H1 (cell line): Measurements from ENCODE around the gene DKKL1. TPM values are rescaled to one million over a fixed set of nuclear protein-coding genes. Genes with fewer than 3 reads are reported as not detected.

Source experiments
- CTCF ChIA-PET: fragments of 300-600 bp; sonication (Branson Sonifier 250); formaldehyde crosslinking; loops from one replicate; lab custom pipeline; 2021; ENCODE audit not compliant: partially characterized antibody; lab: Charles Lee
- POLR2A ChIA-PET: fragments of 300-600 bp; sonication (Branson Sonifier 250); formaldehyde crosslinking; loops from one replicate; lab custom pipeline; 2021; ENCODE audit warnings: inconsistent platforms; ENCODE audit not compliant: partially characterized antibody; lab: Charles Lee
- DNase-seq, 2 experiments: peaks; one replicate each; pipeline versions ENCODE4 v3.0.0 to v3.0.0-alpha.2; 2010 to 2022; ENCODE audit warnings: low spot score in 2 of 2, low read depth in 1 of 2, mixed read lengths in 1 of 2
- FAIRE-seq: peaks from 2 replicates; lab custom pipeline; 2011; peaks lifted over from hg19 to GRCh38; lab: Jason Lieb, UNC
- H2AFZ ChIP-seq: 2 replicates; pipeline ENCODE4 v1.8.1; 2012; ENCODE audit warnings: low read length, inconsistent platforms
- H2AK5ac ChIP-seq: 2 replicates; pipeline ENCODE4 v1.6.1; 2013; ENCODE audit warnings: low read depth, low read length
- H2BK120ac ChIP-seq: replicated peaks from 2 replicates; pipeline ENCODE3; 2013; ENCODE audit warnings: low read depth, low read length, inconsistent platforms
- H2BK12ac ChIP-seq: 2 replicates; pipeline ENCODE4 v1.6.1; 2013; ENCODE audit warnings: low read depth, low read length
- H2BK15ac ChIP-seq: 2 replicates; pipeline ENCODE4 v1.6.1; 2013; ENCODE audit warnings: low read length
- H2BK20ac ChIP-seq: 2 replicates; pipeline ENCODE4 v1.6.1; 2013; ENCODE audit warnings: low read length
- H2BK5ac ChIP-seq: 2 replicates; pipeline ENCODE4 v1.6.1; 2013; ENCODE audit warnings: low read depth, low read length
- H3K14ac ChIP-seq: 2 replicates; pipeline ENCODE4 v1.6.1; 2013; ENCODE audit warnings: inconsistent platforms; ENCODE audit not compliant: insufficient read length
- H3K18ac ChIP-seq: 2 replicates; pipeline ENCODE4 v1.6.1; 2013; ENCODE audit warnings: low read length; ENCODE audit errors: extremely low read depth
- H3K23ac ChIP-seq: 2 replicates; pipeline ENCODE4 v1.6.1; 2013; ENCODE audit warnings: inconsistent platforms; ENCODE audit not compliant: insufficient read length
- H3K23me2 ChIP-seq: 2 replicates; pipeline ENCODE4 v1.6.1; 2013; ENCODE audit warnings: low read depth, low read length
- H3K27ac ChIP-seq: 2 replicates; pipeline ENCODE4 v1.6.1; 2011; ENCODE audit warnings: low read depth, low read length, inconsistent platforms
- H3K27me3 ChIP-seq, 4 experiments: replicated peaks in 1 of 4; 1 replicate in 1 of 4; 2 replicates in 3 of 4; pipeline versions ENCODE4 v1.6.1 to v1.8.1; 2011 to 2013; ENCODE audit warnings: low read length in 3 of 4, mild to moderate bottlenecking in 3 of 4, inconsistent platforms in 2 of 4, mixed read lengths in 2 of 4, moderate library complexity in 1 of 4; ENCODE audit not compliant: control insufficient read depth in 3 of 4, insufficient read depth in 3 of 4; ENCODE audit errors: extremely low read depth in 1 of 4
- H3K36me3 ChIP-seq, 4 experiments: 2 replicates each; pipeline versions ENCODE4 v1.6.1 to v1.8.1; 2011 to 2013; ENCODE audit warnings: mild to moderate bottlenecking in 4 of 4, low read length in 3 of 4, moderate library complexity in 2 of 4, control low read depth in 1 of 4, inconsistent platforms in 1 of 4; ENCODE audit not compliant: insufficient read depth in 4 of 4, control insufficient read depth in 2 of 4
- H3K4ac ChIP-seq: replicated peaks from 2 replicates; pipeline ENCODE3; 2013; ENCODE audit warnings: low read length, low read depth, mixed read lengths, inconsistent platforms; ENCODE audit not compliant: insufficient read length
- H3K4me1 ChIP-seq, 4 experiments: replicated peaks in 1 of 4; 1 replicate in 1 of 4; 2 replicates in 3 of 4; pipeline versions ENCODE4 v1.6.1 to v1.8.1; 2011 to 2013; ENCODE audit warnings: low read length in 3 of 4, inconsistent platforms in 2 of 4, mixed read lengths in 1 of 4; ENCODE audit not compliant: insufficient read depth in 4 of 4, control insufficient read depth in 3 of 4
- H3K4me2 ChIP-seq, 2 experiments: 2 replicates each; pipeline versions ENCODE4 v1.6.1 to v1.8.1; 2011 to 2013; ENCODE audit warnings: low read depth in 2 of 2, low read length in 2 of 2, control low read depth in 1 of 2, inconsistent platforms in 1 of 2, mild to moderate bottlenecking in 1 of 2; ENCODE audit not compliant: insufficient read depth in 1 of 2
- H3K4me3 ChIP-seq, 4 experiments: fragments of 200-600, 300-600 bp in 1 of 4; sonication (generic), shearing (Covaris generic), sonication (Bioruptor Twin) in 1 of 4; 2 replicates each; pipeline versions ENCODE4 v1.5.1 to v1.8.1; 2011 to 2016; ENCODE audit warnings: low read length in 4 of 4, low read depth in 3 of 4, control low read depth in 2 of 4, inconsistent platforms in 2 of 4, mild to moderate bottlenecking in 2 of 4, mixed read lengths in 1 of 4, moderate library complexity in 1 of 4; ENCODE audit not compliant: insufficient read depth in 2 of 4; ENCODE audit errors: extremely low read depth in 1 of 4
- H3K56ac ChIP-seq: replicated peaks from 2 replicates; pipeline ENCODE3; 2013; ENCODE audit warnings: low read depth, mild to moderate bottlenecking, mixed read lengths, low read length, inconsistent platforms; ENCODE audit not compliant: insufficient read length
- H3K79me1 ChIP-seq: 2 replicates; pipeline ENCODE4 v1.6.1; 2013; ENCODE audit warnings: low read depth, low read length, control low read depth
- H3K79me2 ChIP-seq, 2 experiments: 2 replicates each; pipeline versions ENCODE4 v1.6.1 to v1.8.1; 2012 to 2013; ENCODE audit warnings: low read length in 2 of 2, mild to moderate bottlenecking in 2 of 2, inconsistent platforms in 1 of 2; ENCODE audit not compliant: insufficient read depth in 2 of 2, control insufficient read depth in 1 of 2
- H3K9ac ChIP-seq, 4 experiments: replicated peaks in 1 of 4; 1 replicate in 1 of 4; 2 replicates in 3 of 4; pipeline versions ENCODE4 v1.6.1 to v1.8.1; 2011 to 2013; ENCODE audit warnings: low read depth in 3 of 4, low read length in 3 of 4, control low read depth in 2 of 4, mild to moderate bottlenecking in 2 of 4, moderate library complexity in 2 of 4, inconsistent platforms in 1 of 4; ENCODE audit errors: extremely low read depth in 1 of 4
- H3K9me3 ChIP-seq, 2 experiments: 2 replicates each; pipeline versions ENCODE4 v1.6.1 to v1.8.1; 2012 to 2013; ENCODE audit warnings: mild to moderate bottlenecking in 2 of 2, moderate library complexity in 2 of 2, control low read depth in 1 of 2, inconsistent platforms in 1 of 2, low read depth in 1 of 2, low read length in 1 of 2, mixed read lengths in 1 of 2; ENCODE audit not compliant: insufficient read depth in 2 of 2
- H4K20me1 ChIP-seq, 2 experiments: replicated peaks in 1 of 2; 2 replicates each; pipeline versions ENCODE3 to v1.8.1; 2011 to 2013; ENCODE audit warnings: inconsistent platforms in 2 of 2, low read length in 2 of 2, mild to moderate bottlenecking in 1 of 2; ENCODE audit not compliant: insufficient read depth in 2 of 2, control insufficient read depth in 1 of 2
- H4K5ac ChIP-seq: 2 replicates; pipeline ENCODE4 v1.6.1; 2013; ENCODE audit warnings: low read length, low read depth, mixed read lengths, inconsistent platforms; ENCODE audit not compliant: insufficient read length
- H4K8ac ChIP-seq: 2 replicates; pipeline ENCODE4 v1.8.0; 2013; ENCODE audit warnings: mild to moderate bottlenecking, moderate library complexity, low read length, inconsistent platforms; ENCODE audit not compliant: insufficient read depth; ENCODE audit errors: extremely low read depth
- H4K91ac ChIP-seq: replicated peaks from 2 replicates; pipeline ENCODE3; 2013; ENCODE audit warnings: low read length, mixed read lengths, inconsistent platforms; ENCODE audit not compliant: insufficient read length
- CEBPB ChIP-seq: IDR thresholded peaks from 2 replicates; pipeline ENCODE4 v1.6.1; 2012; ENCODE audit warnings: low read depth, low read length
- CHD2 ChIP-seq: IDR thresholded peaks from 2 replicates; pipeline ENCODE4 v1.6.1; 2012; ENCODE audit warnings: low read length, improper control_type of control experiment
- CREB1 ChIP-seq: IDR thresholded peaks from 2 replicates; pipeline ENCODE4 v1.6.1; 2012; ENCODE audit warnings: inconsistent platforms
- KDM4A ChIP-seq: IDR thresholded peaks from one replicate; pipeline ENCODE4 v1.7.1; 2012; ENCODE audit warnings: low read depth, mild to moderate bottlenecking, moderate library complexity, low read length, inconsistent platforms; ENCODE audit not compliant: severe bottlenecking
- TAF7 ChIP-seq: optimal IDR thresholded peaks from 2 replicates; pipeline ENCODE3; 2011; ENCODE audit warnings: low read depth, mild to moderate bottlenecking, inconsistent platforms, low read length, moderate library complexity, borderline replicate concordance
- WGBS, 2 experiments: shearing (Covaris generic) in 1 of 2; methylation state at CpG; one replicate each; pipeline versions ENCODE4 v1.1.6 to v1.1.7; 2013 to 2015; ENCODE audit warnings: low lambda C conversion rate in 2 of 2, mixed read lengths in 2 of 2, inconsistent platforms in 1 of 2, low coverage in 1 of 2, missing lambda C conversion rate in 1 of 2; ENCODE audit not compliant: insufficient replicate concordance in 2 of 2, insufficient coverage in 1 of 2, insufficient read length in 1 of 2; ENCODE audit errors: extremely low coverage in 1 of 2, missing lambda C conversion rate in 1 of 2; 5-methylcytosine and 5-hydroxymethylcytosine counted together
- polyA plus RNA-seq, 7 experiments: library from polyadenylated mRNA; depleted of rRNA in 3 of 7; stranded (reverse) in 5 of 7; unstranded in 2 of 7; fragments of >200 nt in 5 of 7; fragments of 200-250 nt in 2 of 7; gene quantifications; 1 replicate in 5 of 7; 2 replicates in 1 of 7; 4 replicates in 1 of 7; pipeline versions ENCODE4 v1.2.1 to v1.2.3, GENCODE V29; 2011 to 2013; ENCODE audit warnings: missing spikeins in 2 of 7, mixed read lengths in 2 of 7
- total RNA-seq: library from RNA; stranded (reverse); fragmentation: NEBNext Ultra II Directional; extraction: Animal tissue kit (Norgen Biotek cat#: 25700); gene quantifications from 2 replicates; pipeline ENCODE4 v1.2.1, GENCODE V29; 2021

The DKKL1 gene
- total and polyA plus RNA-seq, 2 of the 8 experiments (the other 6 are each of a cell fraction or from before 2014, with no cell fraction given), result 2.6 to 6.8 TPM

GRCh38 chr19:49411681-49412326 lies 48.1 kb downstream of the DKKL1 start:
- H4K91ac ChIP-seq, result no peak overlapping the region
- H3K18ac ChIP-seq, result no peak overlapping the region
- no peak overlapping the region for H3K14ac ChIP-seq
- no peak for DNase-seq
- ChIA-PET CTCF (interaction anchor here (1.0 to 14.7 kb wide), 4 partner anchors 10 to 37 kb away, joined by 3 to 291 read pairs (median 4); no protein-coding TSS in a partner anchor), POLR2A (interaction anchor here (0.9 to 3.3 kb wide), 4 partner anchors 10 to 39 kb away, joined by 3 to 13 read pairs (median 6); partner anchors contain the start of gene GFY)
- 81% methylated on average over 3 of the region's 3 CpGs; no CpG with 5 or more reads in 1 of the 2 experiments for WGBS, 2 experiments
- no peaks in the 10 kb centered on the region for H3K23me2 ChIP-seq
- H3K9me3 ChIP-seq, result no peaks in the 10 kb centered on the region
- H2AFZ ChIP-seq, result no peak overlapping the region
- H3K36me3 ChIP-seq, result no peaks in the 10 kb centered on the region
- H3K4me2 ChIP-seq, result no peak overlapping the region
- no peaks in the 10 kb centered on the region for H4K20me1 ChIP-seq
- no peak overlapping the region for H2BK12ac ChIP-seq
- no peaks in the 10 kb centered on the region for H3K27me3 ChIP-seq
- H3K27ac ChIP-seq, result no peak overlapping the region
- peaks cover 0 to 11% (median 7%) of the 10 kb centered on the region in 4 experiments; a peak in 5 of 7 replicates for H3K4me1 ChIP-seq
- no peaks in the 10 kb centered on the region for H3K79me2 ChIP-seq
- H2AK5ac ChIP-seq, result no peak overlapping the region
- H3K4ac ChIP-seq, result no peak overlapping the region
- no peak overlapping the region for H3K23ac ChIP-seq
- H3K9ac ChIP-seq, result no peak overlapping the region
- H4K5ac ChIP-seq, result no peak overlapping the region
- no peak overlapping the region for H4K8ac ChIP-seq
- H2BK120ac ChIP-seq, result no peak overlapping the region
- FAIRE-seq, result no peak
- H2BK20ac ChIP-seq, result no peak overlapping the region
- H2BK5ac ChIP-seq, result no peak overlapping the region
- H3K56ac ChIP-seq, result no peak overlapping the region
- no peaks in the 10 kb centered on the region for H3K79me1 ChIP-seq
- H2BK15ac ChIP-seq, result 0 out of 2 replicates have a peak overlapping the region, but pooled peaks have one; percentile 74
- no peak overlapping the region for H3K4me3 ChIP-seq
- TF ChIP-seq KDM4A, result no peak
- TF ChIP-seq TAF7, result no peak
- TF ChIP-seq CREB1, result no peak
- TF ChIP-seq CHD2, result no peak
- TF ChIP-seq CEBPB, result no peak
